Endometrium (tissue), 2 donors: ENCODE data around the gene DDB1.

Experiments used
- FAIRE-seq: peaks from 2 replicates; lab custom pipeline; 2012; peaks lifted over from hg19 to GRCh38; lab: Jason Lieb, UNC
- donor health status: control.
- donor health status: control.

Gene DDB1

GRCh38 chr11:61294717-61295595 is 37.9 kb downstream of the DDB1 start, which contains the start of gene VWCE:
Gene VWCE (minus strand): TSS chr11:61295316. CDS start chr11:61295037, 279 bp downstream.
- no peak for FAIRE-seq

DNA sequence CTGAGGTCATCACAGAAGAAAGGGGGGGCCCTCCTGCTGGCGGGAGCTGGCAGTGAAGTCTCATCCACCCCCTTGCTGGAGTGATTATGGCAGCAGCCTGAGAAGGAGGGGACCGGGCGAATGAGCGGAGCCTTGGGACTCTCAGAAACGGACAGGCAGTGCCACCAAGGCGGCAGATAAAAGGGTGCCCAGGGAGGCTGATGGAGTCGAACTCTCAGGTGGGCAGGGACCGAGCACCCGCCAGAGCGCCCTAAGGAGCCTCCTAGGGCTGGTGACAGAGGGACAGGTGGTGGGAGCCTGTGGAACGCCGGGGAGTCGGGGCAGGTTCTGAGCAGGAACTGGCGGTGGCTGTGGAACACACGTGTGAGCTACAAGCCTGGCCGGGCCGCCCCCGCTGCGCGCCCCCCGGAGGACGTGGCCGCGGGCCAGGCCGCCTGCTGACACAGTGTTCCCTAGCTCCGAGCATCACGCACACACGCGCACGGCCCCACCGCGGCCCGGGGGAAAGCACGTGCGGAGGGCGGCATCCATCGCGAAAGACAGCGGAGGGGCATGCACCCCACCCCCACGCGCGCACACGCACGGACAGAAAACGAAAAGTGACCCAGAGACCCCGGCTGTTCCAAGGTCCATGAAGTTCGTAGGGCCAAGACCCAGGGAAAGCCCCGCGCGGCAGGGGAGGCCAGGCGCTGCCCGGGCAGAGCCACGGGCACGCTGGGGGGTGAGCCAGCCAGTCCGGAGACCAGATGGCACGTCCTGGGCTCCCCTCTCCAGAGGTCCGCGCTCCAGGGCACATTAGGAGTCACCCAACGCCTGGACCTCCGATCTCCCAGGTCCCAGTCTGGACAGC is 38.8 kb downstream of the DDB1 start:
- FAIRE-seq, result no peak

DNA sequence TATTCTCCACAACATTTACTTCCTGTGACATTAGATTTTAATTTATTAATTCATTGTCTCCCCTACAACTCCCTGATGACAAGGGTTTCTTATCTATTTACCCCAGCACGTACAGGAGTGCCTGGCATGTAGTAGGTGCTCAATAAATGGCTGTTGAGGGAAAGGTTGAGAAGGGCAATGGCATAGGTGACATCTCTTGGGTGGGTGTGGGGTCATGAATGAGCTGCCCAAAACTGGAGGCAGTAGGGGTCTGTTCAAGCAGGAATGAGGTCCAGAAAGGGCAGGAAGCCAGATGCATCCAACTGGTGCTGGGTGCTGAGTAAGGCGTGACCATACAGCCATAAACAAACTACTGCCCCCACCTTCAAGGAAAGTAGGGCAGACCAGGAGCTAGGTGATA is 40.5 kb downstream of the DDB1 start:
- no peak for FAIRE-seq

GRCh38 chr11:61290905-61291690 is 41.8 kb downstream of the DDB1 start:
- no peak for FAIRE-seq

- FAIRE-seq, result no peak
Measured at GRCh38 chr11:61287338-61287977, 45.4 kb downstream of the DDB1 start.

GRCh38 chr11:61283613-61284012 is 49.3 kb downstream of the DDB1 start:
- FAIRE-seq, result no peak

GRCh38 chr11:61281581-61282250 is 51.2 kb downstream of the DDB1 start:
- FAIRE-seq, result no peak

GRCh38 chr11:61280883-61281580 is 51.9 kb downstream of the DDB1 start:
- no peak for FAIRE-seq

DNA sequence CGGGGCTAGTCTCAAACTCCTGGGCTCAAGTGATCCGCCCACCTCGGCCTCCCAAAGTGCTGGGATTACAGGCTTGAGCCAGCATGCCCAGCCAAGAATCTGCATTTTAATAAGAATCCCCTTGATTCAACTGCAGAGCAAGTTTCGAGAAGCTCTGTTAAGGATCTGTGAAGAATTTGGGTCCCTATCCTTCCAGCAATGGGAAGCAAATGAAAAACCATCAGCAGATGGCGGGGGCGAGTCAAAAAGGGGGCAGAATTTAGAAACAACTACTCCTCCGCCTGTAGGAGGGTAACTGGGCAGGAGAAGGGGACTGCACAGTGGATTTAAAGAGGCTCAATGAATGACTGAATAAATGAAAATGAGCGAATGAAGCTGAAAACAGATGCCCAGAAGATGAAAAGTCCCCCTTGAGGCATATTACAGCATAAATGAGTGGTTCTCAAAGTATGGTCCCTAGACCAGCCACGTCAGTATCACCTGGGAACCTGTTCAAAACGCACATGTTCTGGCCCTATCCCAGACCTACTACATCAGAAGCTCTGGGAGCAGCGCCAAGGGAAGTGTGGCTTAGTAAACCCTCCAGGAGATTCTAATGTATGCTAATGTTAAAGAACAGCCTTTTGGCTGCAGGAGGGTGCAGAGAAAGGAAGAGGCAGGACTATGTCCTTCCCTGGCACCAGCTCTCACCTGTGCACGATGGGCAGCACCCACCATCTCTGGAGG is 52.8 kb downstream of the DDB1 start:
- no peak for FAIRE-seq

DNA sequence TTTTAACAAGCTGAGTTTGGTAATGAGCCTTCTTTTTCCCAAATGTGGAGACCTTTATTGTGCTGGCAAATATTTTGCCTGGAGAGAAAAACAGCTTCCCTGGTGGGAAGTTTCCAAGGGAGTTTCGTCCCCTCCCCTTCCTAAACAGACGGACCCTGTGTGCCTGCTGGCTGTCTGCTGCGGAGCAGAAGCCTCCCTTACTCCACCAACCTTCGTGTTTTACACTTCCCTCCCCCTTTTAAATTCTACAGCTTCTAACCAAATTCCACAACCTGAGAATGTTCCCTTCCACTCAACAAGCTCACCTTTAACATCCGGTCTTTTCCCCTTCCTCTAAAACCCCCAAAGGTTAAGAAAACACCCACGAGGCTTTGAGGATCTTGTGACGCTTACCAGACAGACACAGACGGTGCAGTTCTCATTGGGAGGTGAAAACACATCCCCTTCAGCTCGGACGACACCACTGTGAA is 54.9 kb downstream of the DDB1 start:
- FAIRE-seq, result no peak

GRCh38 chr11:61277186-61278000 is 55.5 kb downstream of the DDB1 start:
- no peak for FAIRE-seq

GRCh38 chr11:61275191-61275590 is 57.7 kb downstream of the DDB1 start:
- no peak for FAIRE-seq

- FAIRE-seq, result no peak
Measured at GRCh38 chr11:61274084-61274483, 58.8 kb downstream of the DDB1 start.

GRCh38 chr11:61273178-61274078 is 59.5 kb downstream of the DDB1 start:
- no peak for FAIRE-seq

- FAIRE-seq, result no peak
Measured at GRCh38 chr11:61272731-61273130, 60.2 kb downstream of the DDB1 start.

- no peak for FAIRE-seq
Measured at GRCh38 chr11:61270354-61271076, 62.4 kb downstream of the DDB1 start.
